ENCODE data around the gene PQBP1.

The PQBP1 gene

GRCh38 chrX:48902776-48903175 lies 5.0 kb downstream of the PQBP1 start:
- DNase-seq = no peak

GRCh38 chrX:48903290-48903689 lies 5.6 kb downstream of the PQBP1 start:
- DNase-seq = no peak

- DNase-seq = no peak
Measured at GRCh38 chrX:48904180-48904579, 6.5 kb downstream of the PQBP1 start.

- no peak for DNase-seq
Measured at GRCh38 chrX:48904626-48905025, 6.9 kb downstream of the PQBP1 start.

GRCh38 chrX:48905090-48905790 lies 7.5 kb downstream of the PQBP1 start:
- DNase-seq = no peak

- DNase-seq = no peak
Measured at GRCh38 chrX:48908600-48908999, 10.9 kb downstream of the PQBP1 start.

GRCh38 chrX:48909703-48910294 lies 12.1 kb downstream of the PQBP1 start:
- no peak for DNase-seq

GRCh38 chrX:48910926-48911411 lies 13.2 kb downstream of the PQBP1 start:
- DNase-seq = no peak

- peak; percentile 9 for DNase-seq
Measured at GRCh38 chrX:48911412-48912182, 13.9 kb downstream of the PQBP1 start, which contains the start of gene SLC35A2. TSS of gene SLC35A2 (minus strand) at chrX:48911646. CDS start at chrX:48911636, 10 bp downstream.

GRCh38 chrX:48913605-48914366 lies 16.1 kb downstream of the PQBP1 start:
- no peak for DNase-seq

- no peak for DNase-seq
Measured at GRCh38 chrX:48914593-48915493, 17.1 kb downstream of the PQBP1 start.

- peak; percentile 30 for DNase-seq
Measured at GRCh38 chrX:48917139-48918001, 19.6 kb downstream of the PQBP1 start.

GRCh38 chrX:48918301-48918642 lies 20.5 kb downstream of the PQBP1 start:
- DNase-seq = no peak

GRCh38 chrX:48918643-48919340 lies 21.1 kb downstream of the PQBP1 start, which contains the start of gene PIM2:
TSS of gene PIM2 (minus strand) at chrX:48919024. CDS start at chrX:48918834, 190 bp downstream.
- DNase-seq = peak; percentile 83

- no peak for DNase-seq
Measured at GRCh38 chrX:48919360-48919841, 21.7 kb downstream of the PQBP1 start.

GRCh38 chrX:48919947-48920717 lies 22.4 kb downstream of the PQBP1 start:
- DNase-seq = no peak

GRCh38 chrX:48920718-48921104 lies 23.0 kb downstream of the PQBP1 start:
- DNase-seq = no peak

GRCh38 chrX:48923771-48924170 lies 26.0 kb downstream of the PQBP1 start:
- no peak for DNase-seq

- no peak for DNase-seq
Measured at GRCh38 chrX:48924270-48924669, 26.5 kb downstream of the PQBP1 start.

Measured in NCI-H1048 (cell line).